Upper lobe of left lung (tissue), 6 donors: ENCODE measurements around the gene SLC20A1. TPM values are rescaled to one million over a fixed set of nuclear protein-coding genes. Genes with fewer than 3 reads are reported as not detected.

Source experiments
- ATAC-seq, 2 donors: fragments of 200-7000 bp; cut with Tn5 transposase; one replicate each; pipeline ENCODE4 v1.9.1; 2022; ENCODE audit warnings: mild to moderate bottlenecking in 2 of 2, moderate library complexity in 2 of 2; ENCODE audit not compliant: low FRiP score in 2 of 2
- DNase-seq, 2 donors: peaks; one replicate each; pipeline ENCODE4 v3.0.0-alpha.2; 2019 to 2020
- H3K27ac ChIP-seq, 4 donors: fragments of 200-600 bp; sonication (generic); one replicate each; pipeline ENCODE4 v1.5.1; 2016 to 2019
- H3K27me3 ChIP-seq, 4 donors: fragments of 200-600 bp; sonication (generic); one replicate each; pipeline ENCODE4 v1.5.1; 2017 to 2019
- H3K36me3 ChIP-seq, 4 donors: fragments of 200-600 bp; sonication (generic); one replicate each; pipeline ENCODE4 v1.5.1; 2016 to 2019
- H3K4me1 ChIP-seq, 4 donors: fragments of 200-600 bp; sonication (generic); one replicate each; pipeline ENCODE4 v1.5.1; 2018 to 2019
- H3K4me3 ChIP-seq, 4 donors: fragments of 200-600 bp; sonication (generic); one replicate each; pipeline ENCODE4 v1.5.1; 2017 to 2019; ENCODE audit warnings: mild to moderate bottlenecking in 2 of 4, moderate library complexity in 1 of 4
- H3K9me3 ChIP-seq, 4 donors: fragments of 200-600 bp; sonication (generic); one replicate each; pipeline ENCODE4 v1.5.1; 2018 to 2019
- CTCF ChIP-seq, 6 experiments: fragments of 450-650 bp in 4 of 6; fragments of 200-600 bp in 2 of 6; sonication (generic) in 2 of 6; IDR thresholded peaks; one replicate each; pipeline ENCODE4 v1.5.1; 2016 to 2019; ENCODE audit warnings: antibody characterized with exemption in 6 of 6
- EP300 ChIP-seq, 4 donors: sonication (generic); formaldehyde crosslinking; IDR thresholded peaks; one replicate each; pipeline ENCODE4 v1.5.1; 2017; ENCODE audit warnings: antibody characterized with exemption in 4 of 4, control low read depth in 2 of 4
- POLR2A ChIP-seq, 4 donors: fragments of 450-650 bp; IDR thresholded peaks; one replicate each; pipeline ENCODE4 v1.5.1; 2016 to 2017; ENCODE audit warnings: antibody characterized with exemption in 4 of 4, mild to moderate bottlenecking in 2 of 4
- POLR2AphosphoS5 ChIP-seq, 2 donors: sonication (generic); formaldehyde crosslinking; IDR thresholded peaks; one replicate each; pipeline ENCODE4 v1.5.1; 2017; ENCODE audit warnings: antibody characterized with exemption in 2 of 2
- WGBS, 2 donors: methylation state at CpG; one replicate each; pipeline ENCODE4 v1.1.5; 2017 to 2018; 5-methylcytosine and 5-hydroxymethylcytosine counted together
- total RNA-seq, 6 donors: library from RNA; depleted of rRNA in 4 of 6; stranded (reverse); fragments of >200 nt in 4 of 6; gene quantifications; one replicate each; pipeline versions ENCODE4 v1.1.0 to v1.2.1, GENCODE V29; 2016 to 2021
- donor health status: DM: no; HTN: no; CAD: no; lungs with moderate emphysema.
- donor health status: DM: no; HTN: yes; CAD: no; lungs with severe emphysema.

The SLC20A1 gene
- total RNA-seq, 6 donors from 2014 or later, result 22.9 to 105 (median 51.0) TPM

DNA sequence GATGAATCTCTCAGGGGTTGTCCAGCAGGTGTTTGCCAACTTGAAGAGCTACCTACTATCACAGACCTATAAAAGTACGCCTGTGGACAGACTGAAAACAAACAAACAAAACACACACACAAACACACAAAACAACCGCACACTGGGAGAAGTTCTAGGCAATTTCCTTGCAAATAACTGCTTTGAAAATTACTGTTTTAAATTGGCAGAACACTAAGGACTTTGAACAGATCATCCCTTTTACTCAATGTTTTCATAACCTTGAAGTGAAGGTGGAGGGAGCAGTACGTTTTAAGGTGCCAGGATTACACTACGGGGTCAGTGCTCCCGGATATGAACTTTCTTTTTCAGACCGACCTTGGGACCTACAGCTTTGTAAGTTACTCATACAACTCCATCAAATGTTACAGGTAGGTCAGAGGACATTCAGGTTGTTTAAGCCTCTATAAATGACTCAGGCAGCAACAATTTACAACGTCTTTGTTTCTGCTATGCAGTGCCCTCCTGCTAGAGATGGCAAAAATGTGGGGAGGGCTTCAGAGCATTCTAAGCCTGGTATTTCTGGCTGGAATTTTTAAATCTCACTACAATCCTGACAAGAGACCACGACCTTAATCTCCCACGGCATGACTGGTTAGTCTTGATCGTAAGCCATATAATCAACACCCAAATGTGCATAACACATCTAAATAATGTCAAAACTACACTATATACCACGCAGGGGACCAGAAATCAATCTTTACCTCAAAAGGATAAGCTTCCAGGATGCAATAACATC is 1.4 kb upstream of the SLC20A1 start:
- peak overlapping the region in 3 of 4 donors; percentile 69 to 92 (median 92) for H3K4me3 ChIP-seq
- peak overlapping the region; percentile 93 to 98 (median 96) for H3K27ac ChIP-seq
- H3K27me3 ChIP-seq, result no peaks in the 10 kb centered on the region
- 55 to 60% methylated on average over 11 of the region's 11 CpGs for WGBS, 2 donors
- DNase-seq, result no peak
- peaks cover 32 to 57% (median 43%) of the 10 kb centered on the region in 4 donors for H3K4me1 ChIP-seq
- no peaks in the 10 kb centered on the region for H3K9me3 ChIP-seq
- ATAC-seq, result no peak
- peaks cover 0 to 22% (median 9%) of the 10 kb centered on the region in 4 donors for H3K36me3 ChIP-seq
- TF ChIP-seq POLR2A (IDR thresholded peaks at IDR 0.05) (no peak), EP300 (IDR thresholded peaks at IDR 0.05) (no peak), CTCF (IDR thresholded peaks at IDR 0.05) (no peak), POLR2AphosphoS5 (IDR thresholded peaks at IDR 0.05) (no peak)

- WGBS, 2 donors, result 7% methylated on average over 5 to 10 of the region's 11 CpGs
Observed at GRCh38 chr2:112644933-112645309, 818 bp upstream of the SLC20A1 start.

DNA sequence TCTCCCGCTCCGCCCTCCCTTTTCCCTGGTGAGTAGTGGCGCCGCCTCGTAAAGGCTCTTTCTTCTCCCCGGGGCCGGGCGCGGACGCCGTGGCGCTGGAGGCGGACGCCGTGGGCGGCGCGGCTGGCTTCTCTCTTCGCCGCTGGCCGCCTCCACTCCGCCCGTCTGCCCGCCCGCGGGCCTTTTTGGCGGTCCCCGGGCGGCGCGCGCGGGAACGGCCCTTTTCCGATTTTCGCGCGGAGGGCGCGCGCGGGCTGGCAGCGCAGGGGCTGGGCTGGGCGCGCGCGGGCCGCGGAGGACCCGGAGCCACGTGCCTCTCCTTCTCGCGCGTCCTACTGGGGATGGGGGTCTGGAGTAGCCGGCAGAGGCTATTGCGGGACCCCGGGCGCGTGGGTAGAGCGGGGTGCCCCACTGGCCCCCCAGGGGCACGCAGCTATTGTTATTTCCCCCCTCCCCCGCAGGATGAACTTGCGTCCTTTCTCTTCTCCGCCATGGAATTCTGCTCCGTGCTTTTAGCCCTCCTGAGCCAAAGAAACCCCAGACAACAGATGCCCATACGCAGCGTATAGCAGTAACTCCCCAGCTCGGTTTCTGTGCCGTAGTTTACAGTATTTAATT is 472 bp downstream of the SLC20A1 start:
- WGBS, 2 donors, result 0 to 1% methylated on average over 25 to 39 of the region's 69 CpGs
- H3K27me3 ChIP-seq, result no peaks in the 10 kb centered on the region
- TF ChIP-seq POLR2AphosphoS5 (IDR thresholded peaks at IDR 0.05) (no peak), POLR2A (IDR thresholded peaks at IDR 0.05) (no peak), EP300 (IDR thresholded peaks at IDR 0.05) (no peak), CTCF (IDR thresholded peaks at IDR 0.05) (peak in 1 of 6 experiments; percentile 21)
- peak overlapping the region; percentile 93 to 98 (median 96) for H3K27ac ChIP-seq
- no peaks in the 10 kb centered on the region for H3K9me3 ChIP-seq
- H3K36me3 ChIP-seq, result peaks cover 0 to 37% (median 11%) of the 10 kb centered on the region in 4 donors
- H3K4me3 ChIP-seq, result peak overlapping the region; percentile 69 to 92 (median 84)
- peaks cover 34 to 54% (median 45%) of the 10 kb centered on the region in 4 donors for H3K4me1 ChIP-seq
- ATAC-seq, result peak; percentile 2 to 68
- peak in 1 of 2 donors; percentile 94 for DNase-seq

More at GRCh38 chr2:112644933-112645309, 818 bp upstream of the SLC20A1 start:
- Histone ChIP-seq H3K36me3 (peaks cover 0 to 27% (median 10%) of the 10 kb centered on the region in 4 donors), H3K9me3 (no peaks in the 10 kb centered on the region), H3K4me1 (peaks cover 32 to 58% (median 44%) of the 10 kb centered on the region in 4 donors), H3K27me3 (no peaks in the 10 kb centered on the region), H3K4me3 (peak overlapping the region; percentile 69 to 92 (median 82)), H3K27ac (peak overlapping the region; percentile 93 to 98 (median 96))
- no peak for ATAC-seq
- TF ChIP-seq EP300 (IDR thresholded peaks at IDR 0.05) (peak in 1 of 4 donors; percentile 2), CTCF (IDR thresholded peaks at IDR 0.05) (no peak)
- no peak for DNase-seq

DNA sequence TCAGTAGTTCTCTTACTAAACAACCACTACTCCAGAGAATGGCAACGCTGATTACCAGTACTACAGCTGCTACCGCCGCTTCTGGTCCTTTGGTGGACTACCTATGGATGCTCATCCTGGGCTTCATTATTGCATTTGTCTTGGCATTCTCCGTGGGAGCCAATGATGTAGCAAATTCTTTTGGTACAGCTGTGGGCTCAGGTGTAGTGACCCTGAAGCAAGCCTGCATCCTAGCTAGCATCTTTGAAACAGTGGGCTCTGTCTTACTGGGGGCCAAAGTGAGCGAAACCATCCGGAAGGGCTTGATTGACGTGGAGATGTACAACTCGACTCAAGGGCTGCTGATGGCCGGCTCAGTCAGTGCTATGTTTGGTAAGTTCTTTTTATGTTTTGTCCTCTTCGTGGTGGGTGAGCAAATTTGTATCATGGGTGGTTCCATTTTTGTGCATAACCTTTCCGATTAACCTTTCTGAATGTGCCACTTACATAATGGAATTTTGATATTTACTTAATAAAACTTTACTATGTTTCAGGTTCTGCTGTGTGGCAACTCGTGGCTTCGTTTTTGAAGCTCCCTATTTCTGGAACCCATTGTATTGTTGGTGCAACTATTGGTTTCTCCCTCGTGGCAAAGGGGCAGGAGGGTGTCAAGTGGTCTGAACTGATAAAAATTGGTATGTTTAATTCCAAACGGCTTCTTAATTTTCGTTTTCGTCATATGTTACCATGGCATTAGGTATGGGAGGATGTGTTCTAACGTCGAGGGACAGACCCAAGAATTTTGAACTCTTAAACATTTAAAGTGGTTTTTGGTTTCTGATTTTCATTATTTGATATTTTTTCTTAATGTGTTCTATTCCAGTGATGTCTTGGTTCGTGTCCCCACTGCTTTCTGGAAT is 1.3 kb downstream of the SLC20A1 start:
- H3K36me3 ChIP-seq, result peaks cover under 1 to 45% (median 17%) of the 10 kb centered on the region in 4 donors
- peak overlapping the region; percentile 93 to 98 (median 96) for H3K27ac ChIP-seq
- peak overlapping the region; percentile 69 to 92 (median 84) for H3K4me3 ChIP-seq
- H3K9me3 ChIP-seq, result no peaks in the 10 kb centered on the region
- 36 to 43% methylated on average over 20 of the region's 20 CpGs for WGBS, 2 donors
- peaks cover 35 to 46% (median 43%) of the 10 kb centered on the region in 4 donors for H3K4me1 ChIP-seq
- DNase-seq, result no peak
- TF ChIP-seq POLR2A (IDR thresholded peaks at IDR 0.05), result no peak
- TF ChIP-seq CTCF (IDR thresholded peaks at IDR 0.05), result no peak
- TF ChIP-seq POLR2AphosphoS5 (IDR thresholded peaks at IDR 0.05), result no peak
- ATAC-seq, result no peak
- H3K27me3 ChIP-seq, result no peaks in the 10 kb centered on the region
